Smooth muscle cell of the coronary artery (primary cell): Measurements from ENCODE around the gene ZNF33A. TPM values are rescaled to one million over a fixed set of nuclear protein-coding genes. Genes with fewer than 3 reads are reported as not detected.

ENCODE experiments used
- total RNA-seq: library from RNA; depleted of rRNA; stranded (reverse); fragments of >200 nt; gene quantifications from 2 replicates; pipeline ENCODE4 v1.2.3, GENCODE V29; 2014; ENCODE audit warnings: low replicate concordance

Gene ZNF33A
- 6.9 and 9.8 TPM in 2 replicates for total RNA-seq

DNA sequence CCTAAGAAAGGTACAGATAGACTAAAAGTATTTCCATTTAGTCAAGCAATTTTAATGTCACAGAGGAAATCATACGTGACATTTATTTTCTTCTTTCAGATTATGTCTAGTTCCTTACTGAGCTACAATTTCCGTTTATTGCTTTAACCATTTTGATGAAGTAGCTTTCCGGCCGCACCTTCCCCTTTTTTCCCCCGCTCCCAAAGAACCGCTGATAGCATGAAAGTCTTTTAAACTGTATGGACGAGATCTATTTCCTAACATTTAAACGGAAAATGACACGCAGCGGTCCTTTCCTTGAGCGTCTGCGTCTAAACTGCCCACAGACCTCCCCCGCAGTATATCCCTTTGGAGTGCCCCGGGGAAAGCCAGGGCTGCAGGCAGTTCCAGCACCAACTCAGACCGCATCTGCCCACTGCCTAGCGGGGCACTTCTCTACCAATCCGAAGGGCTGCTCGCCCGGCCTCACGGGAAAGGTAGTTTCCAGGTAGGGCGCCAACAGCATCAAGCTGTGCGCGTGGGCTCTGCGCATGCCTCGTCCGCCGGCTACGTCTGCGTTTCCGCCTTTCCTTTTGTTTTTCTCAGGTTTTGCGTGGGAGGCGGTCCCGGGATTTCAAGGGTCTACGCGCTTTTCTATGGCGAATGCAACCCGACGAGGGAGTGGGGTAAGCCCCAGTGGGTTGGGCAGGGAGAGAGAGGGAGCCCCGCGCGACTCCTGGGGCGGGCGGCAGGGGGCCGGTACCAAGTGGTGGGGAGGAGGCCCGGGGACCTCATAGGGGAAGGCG lies at the start of gene ZNF33A:
TSS of gene ZNF33A (plus strand) at position 557 of the 785 bp plus-strand sequence. CDS start 1,667 bp downstream, outside the sequence.

DNA sequence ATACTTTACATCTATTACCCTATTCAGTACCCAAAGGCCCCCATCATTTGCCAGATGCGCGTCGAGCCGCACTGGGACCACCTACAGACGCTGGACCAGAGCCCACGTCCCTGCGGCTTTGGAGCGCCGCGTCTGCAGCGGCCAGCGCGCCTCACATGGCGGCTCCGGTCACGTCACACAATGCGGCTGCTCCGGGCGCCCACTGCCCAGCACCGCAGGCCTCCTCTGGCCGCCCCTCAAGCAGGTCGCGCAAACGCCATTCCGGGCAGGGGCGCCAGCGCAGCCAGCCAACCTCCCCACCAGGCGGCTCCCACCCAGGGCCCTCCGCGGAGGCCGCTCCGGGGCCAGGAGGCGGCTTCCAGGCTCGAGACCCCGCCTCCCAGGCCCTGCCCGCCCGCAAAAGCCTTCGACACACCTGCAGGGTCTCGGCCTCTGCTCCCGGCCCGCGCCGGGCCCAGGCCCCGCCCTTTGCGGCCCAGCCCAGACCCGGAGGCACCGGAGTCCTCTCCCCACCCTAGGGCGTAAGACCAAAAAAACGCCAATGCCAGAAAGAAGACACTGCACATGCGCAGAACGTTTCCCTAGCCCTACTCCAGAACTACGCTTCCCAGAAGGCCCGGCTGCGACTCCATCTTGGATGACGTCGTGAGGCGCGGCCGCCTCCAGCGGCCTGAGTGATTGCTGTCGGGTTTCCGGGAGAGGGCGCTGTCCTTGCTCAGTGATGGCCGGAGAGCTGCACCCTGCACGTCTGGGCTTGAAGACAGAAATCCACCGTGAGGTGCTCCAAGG lies 34.2 kb upstream of the ZNF33A start, which contains the start of gene ZNF25:
TSS of gene ZNF25 (minus strand) at position 557 of the 789 bp plus-strand sequence. CDS start 4,925 bp downstream, outside the sequence.

DNA sequence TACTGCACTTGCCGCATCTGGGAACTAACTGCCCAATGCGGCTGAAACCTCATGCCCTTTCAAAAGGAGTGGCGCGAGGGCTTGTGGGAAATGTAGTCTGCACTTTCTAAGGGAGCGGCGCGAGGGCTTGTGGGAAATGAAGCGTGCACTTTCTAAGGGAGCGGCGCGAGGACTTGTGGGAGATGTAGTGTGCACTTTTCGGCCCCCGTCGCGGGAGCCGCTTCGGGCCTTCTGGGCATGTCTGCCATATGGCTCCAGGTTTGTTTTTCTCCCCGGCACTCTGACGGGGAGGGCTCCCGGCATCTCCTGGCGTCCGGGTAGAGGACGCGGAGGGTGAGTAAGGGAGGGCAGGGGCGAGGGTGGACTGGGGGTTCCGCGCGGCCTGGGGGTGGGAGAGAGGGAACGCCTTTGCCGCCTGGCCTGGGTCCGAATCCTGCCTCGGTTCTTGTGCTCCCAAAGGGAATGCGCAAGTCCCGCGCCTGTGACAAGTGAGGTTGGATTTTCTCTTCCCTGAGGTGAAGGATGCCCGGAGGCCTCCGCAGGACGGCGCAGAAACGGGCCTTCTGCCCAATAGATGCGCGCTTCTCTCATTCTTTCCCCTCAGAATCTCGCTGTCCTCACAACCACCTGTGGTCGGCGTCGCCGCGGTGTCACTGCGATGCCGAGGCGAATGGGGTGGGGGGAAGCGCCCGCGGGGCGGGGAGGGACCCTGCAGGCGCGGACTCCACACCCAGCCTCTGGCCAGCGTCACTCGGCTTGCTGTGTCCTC lies 83.9 kb downstream of the ZNF33A start, which contains the start of gene ZNF37A:
TSS of gene ZNF37A (plus strand) at position 180 of the 769 bp plus-strand sequence. CDS start 2,281 bp downstream, outside the sequence.

Other genes starting within 250 kb of the ZNF33A start
- 6.7 and 7.1 TPM in 2 replicates for gene ZNF248, start 153.1 kb upstream of the ZNF33A start, total RNA-seq
- gene ZNF25, start 34.0 kb upstream of the ZNF33A start, total RNA-seq = 6.9 and 10.5 TPM in 2 replicates
- gene ZNF37A, start 83.7 kb downstream of the ZNF33A start, total RNA-seq = 7.2 and 27.0 TPM in 2 replicates